ENCODE measurements around the gene MS4A6A. TPM values are rescaled to one million over a fixed set of nuclear protein-coding genes. Genes with fewer than 3 reads are reported as not detected.
"Not testable (repeated sequence)": the region's sequence is repeated elsewhere in the genome, so short reads cannot be mapped to it uniquely, and the experiment has no call there.

The MS4A6A gene
- total RNA-seq, 1 experiment from 2014 or later: not detected

DNA sequence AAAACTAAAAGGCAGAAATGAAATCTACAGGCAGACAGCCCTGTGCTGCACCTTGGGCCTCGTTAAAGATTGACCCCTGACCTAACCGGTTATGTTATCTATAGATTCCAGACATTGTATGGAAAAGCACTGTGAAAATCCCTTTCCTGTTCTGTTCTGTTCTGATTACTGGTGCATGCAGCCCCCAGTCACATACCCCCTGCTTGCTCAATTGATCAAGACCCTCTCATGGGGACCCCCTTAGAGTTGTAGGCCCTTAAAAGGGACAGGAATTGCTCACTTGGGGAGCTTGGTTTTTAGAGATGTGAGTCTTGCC lies 2.6 kb upstream of the MS4A6A start:
- not testable (repeated sequence) for H3K79me1 ChIP-seq (ENCODE audit: insufficient read depth, low read depth, low read length, poor library complexity, severe bottlenecking); H3K4me3 Mint-ChIP-seq; H3T11ph ChIP-seq (ENCODE audit: low read length); H3K4ac ChIP-seq (ENCODE audit: low read depth, low read length); H4K8ac ChIP-seq (replicated peaks; ENCODE audit: insufficient read length, low read depth, low read length); H2BK120ac ChIP-seq (ENCODE audit: low read depth, low read length, poor library complexity, severe bottlenecking); H2BK5ac ChIP-seq (ENCODE audit: insufficient read length, low read length); H3K56ac ChIP-seq (ENCODE audit: insufficient read length, low read depth, low read length); H3K4me1 ChIP-seq (ENCODE audit: insufficient read depth, low read length); H3K27ac ChIP-seq (ENCODE audit: insufficient read length, low read depth, low read length); H2AK5ac ChIP-seq (ENCODE audit: insufficient read length, low read length); H3K23me2 ChIP-seq (ENCODE audit: insufficient read length, low read depth, low read length, poor library complexity, severe bottlenecking); H3K27me3 Mint-ChIP-seq (ENCODE audit: low read depth); H3K27ac Mint-ChIP-seq; H4K5ac ChIP-seq (ENCODE audit: insufficient read length, low read depth, low read length); H3K9me3 ChIP-seq (ENCODE audit: control insufficient read depth, low read depth, low read length); H4K20me1 ChIP-seq (ENCODE audit: control insufficient read depth, insufficient read depth, insufficient read length); H2BK20ac ChIP-seq (ENCODE audit: low read depth, low read length, poor library complexity, severe bottlenecking); H3K27me3 ChIP-seq (ENCODE audit: insufficient read depth, low read length); H2AFZ ChIP-seq (ENCODE audit: low read length); H2BK12ac ChIP-seq (ENCODE audit: insufficient read length, low read depth, low read length); H3K4me1 Mint-ChIP-seq; H3K9ac ChIP-seq (ENCODE audit: extremely low read depth, insufficient read length, low read length); H3K23ac ChIP-seq (ENCODE audit: insufficient read length, low read depth, low read length); H3K18ac ChIP-seq (ENCODE audit: insufficient read length, low read depth, low read length); H4K91ac ChIP-seq (ENCODE audit: insufficient read length, low read depth, low read length); H2BK15ac ChIP-seq (ENCODE audit: low read depth, low read length); H3K4me2 ChIP-seq (ENCODE audit: insufficient read depth, insufficient read length, low read length); H3K79me2 ChIP-seq (ENCODE audit: insufficient read depth, low read length); H3K14ac ChIP-seq (ENCODE audit: insufficient read depth, low read length); DNase-seq
- no CpG with 5 or more reads among the region's 2 CpGs for WGBS (ENCODE audit: extremely low coverage, insufficient read length, low lambda C conversion rate)
- peaks cover 5 to 14% (median 7%) of the 10 kb centered on the region in 3 experiments; a peak in 6 of 7 replicates for H3K36me3 Mint-ChIP-seq (ENCODE audit: insufficient read depth in 1 of 3, low read depth in 3 of 3)
- H3K9me3 Mint-ChIP-seq: peaks cover 18 to 22% of the 10 kb centered on the region in 2 experiments
